Left kidney (tissue), 2 donors: ENCODE results near the gene SMIM11. TPM values are rescaled to one million over a fixed set of nuclear protein-coding genes. Genes with fewer than 3 reads are reported as not detected.
"Not testable (repeated sequence)": the region's sequence is repeated elsewhere in the genome, so short reads cannot be mapped to it uniquely, and the experiment has no call there.

ENCODE experiments used
- DNase-seq: peaks from one replicate; pipeline ENCODE4 v3.0.0-alpha.2; 2013
- polyA plus RNA-seq: library from polyadenylated mRNA; unstranded; fragments of 120-200 nt; gene quantifications from one replicate; pipeline ENCODE4 v1.2.1, GENCODE V29; 2013; ENCODE audit not compliant: insufficient read length

Gene SMIM11
- polyA plus RNA-seq, 1 donor = 5.7 TPM

DNA sequence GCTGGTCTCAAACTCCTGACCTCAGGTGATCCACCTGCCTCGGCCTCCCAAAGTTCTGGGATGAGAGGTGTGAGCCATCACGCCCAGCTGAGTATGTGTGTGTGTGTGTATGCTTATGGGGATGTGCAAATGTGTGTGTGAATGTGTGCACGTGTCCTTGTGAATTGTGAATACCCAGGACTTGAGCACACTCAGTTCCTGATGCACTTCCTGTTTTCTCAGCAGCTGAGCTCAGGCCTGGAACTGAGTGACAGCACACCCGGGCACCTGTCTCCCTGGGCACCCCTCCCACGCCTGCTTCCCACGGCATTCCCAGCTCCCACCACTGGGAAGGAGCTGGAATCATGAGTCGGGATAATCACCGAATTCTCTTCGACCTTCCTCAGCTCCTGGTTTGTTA lies 32.0 kb downstream of the SMIM11 start:
- DNase-seq = not testable (repeated sequence)

DNA sequence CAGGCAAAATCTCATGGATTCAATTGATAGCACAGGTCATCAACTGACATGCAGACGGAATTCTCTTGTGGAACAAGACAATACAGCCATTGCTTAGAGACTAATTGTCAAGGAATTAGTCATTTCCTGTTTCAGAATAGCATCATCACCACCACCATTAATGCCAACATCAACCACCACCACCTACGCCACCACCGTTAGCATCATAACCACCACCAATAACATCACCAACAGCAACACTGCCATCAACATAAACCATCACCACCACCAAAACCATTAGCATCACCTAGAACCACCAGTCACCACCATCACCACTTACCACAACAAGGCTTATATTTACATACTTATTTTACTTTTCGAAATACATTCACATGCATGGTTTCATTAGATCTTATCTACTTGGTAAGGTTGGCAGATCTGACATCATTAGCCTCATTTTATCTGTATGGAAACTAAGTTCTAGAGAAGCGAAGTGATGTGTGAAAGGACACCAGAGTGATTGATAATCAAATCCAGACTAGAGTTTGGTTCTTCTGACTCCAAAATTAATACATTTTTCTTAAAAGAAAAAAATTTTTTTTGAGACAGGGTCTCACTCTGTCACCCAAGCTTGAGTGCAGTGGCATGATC lies 42.3 kb downstream of the SMIM11 start:
- DNase-seq = not testable (repeated sequence)

DNA sequence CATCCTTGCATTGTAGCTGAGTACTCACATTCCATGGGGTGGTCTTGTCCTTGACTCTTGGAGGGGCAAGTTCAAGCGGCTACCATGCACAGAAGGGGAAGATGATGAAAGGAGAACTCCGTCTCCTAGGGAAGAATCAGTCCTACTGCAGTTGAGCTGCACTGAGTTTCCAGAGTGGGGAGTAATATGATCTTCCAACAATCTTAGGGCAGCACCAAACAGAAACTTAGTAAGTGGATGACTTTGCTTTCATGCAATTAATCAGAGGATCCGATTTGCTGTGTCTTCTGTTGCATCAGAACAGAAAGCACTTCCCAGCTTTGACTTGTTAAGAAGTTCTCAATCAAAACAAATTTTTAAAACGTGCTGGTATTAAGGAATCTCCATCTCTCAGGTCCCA lies 48.5 kb downstream of the SMIM11 start, which contains the start of gene SMIM34:
Gene SMIM34 (minus strand): TSS at position 147 of the 400 bp plus-strand sequence. CDS start 112 bp downstream, at position 35.
- DNase-seq = not testable (repeated sequence)

DNA sequence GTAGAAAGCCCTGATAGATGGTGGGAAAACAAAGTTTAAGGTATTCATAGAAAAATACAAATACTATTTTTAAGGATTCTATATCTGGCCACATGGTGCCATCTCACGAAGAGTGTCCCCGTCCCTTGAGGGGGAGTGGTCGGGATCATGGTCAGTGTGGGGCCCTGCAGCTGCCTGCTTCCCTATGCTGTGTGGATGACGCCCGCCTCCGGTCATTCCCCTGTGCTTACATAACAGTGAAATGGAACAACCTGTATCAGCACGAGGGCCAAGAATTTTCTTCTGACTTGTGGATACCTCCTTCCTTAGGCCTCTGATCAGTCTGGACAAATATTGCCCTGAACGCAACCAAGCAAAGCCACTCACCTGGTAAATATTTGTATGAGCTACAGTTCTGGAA lies 52.0 kb downstream of the SMIM11 start:
- DNase-seq = not testable (repeated sequence)

DNA sequence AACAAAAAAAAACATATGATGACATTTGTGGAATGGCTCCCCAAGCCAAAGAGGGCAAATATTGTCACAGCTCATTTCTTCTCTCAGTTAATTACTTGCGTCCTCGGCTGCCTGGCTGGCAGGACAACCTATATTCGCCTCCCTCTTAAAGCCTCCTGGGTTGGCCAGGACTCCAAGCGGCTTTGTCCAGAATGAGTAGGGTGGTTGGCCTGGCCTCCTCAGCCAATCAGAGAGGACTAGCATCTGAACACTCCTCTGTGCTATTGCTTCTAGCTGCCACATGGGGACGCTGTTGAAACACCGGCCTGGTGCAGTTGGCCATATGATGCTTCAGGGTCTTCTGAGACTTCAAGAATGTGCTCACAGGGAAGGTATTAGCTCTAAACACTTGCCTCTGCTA lies 53.1 kb downstream of the SMIM11 start:
- DNase-seq = not testable (repeated sequence)

DNA sequence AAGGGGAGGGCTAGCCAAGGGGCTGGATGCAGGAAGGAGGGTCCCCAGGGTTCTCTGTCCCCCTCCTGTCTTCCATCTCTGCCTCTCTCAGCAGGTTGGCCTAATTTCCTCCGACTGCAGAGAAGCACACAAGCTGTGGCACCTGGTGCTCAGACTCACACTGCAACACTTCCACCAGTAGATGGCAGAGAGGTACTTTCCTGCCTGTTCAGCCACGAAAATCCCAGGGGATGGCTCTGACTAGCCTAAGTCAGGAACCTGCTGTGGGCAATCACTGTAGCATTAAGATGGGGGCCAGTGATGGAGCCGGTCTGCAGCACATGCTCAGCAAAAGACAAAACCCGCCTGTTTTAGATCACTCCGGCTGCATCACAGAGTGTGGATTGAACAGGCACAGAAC lies 54.4 kb downstream of the SMIM11 start:
- not testable (repeated sequence) for DNase-seq

Other genes with a start within 250 kb of the SMIM11 start
- 1.8 TPM for gene KCNE2, start 11.5 kb upstream of the SMIM11 start, polyA plus RNA-seq
- gene SMIM34, start 48.4 kb downstream of the SMIM11 start, polyA plus RNA-seq = 0.78 TPM
- gene KCNE1, start 136.7 kb downstream of the SMIM11 start, polyA plus RNA-seq = 0.18 TPM
- gene RCAN1, start 239.6 kb downstream of the SMIM11 start, polyA plus RNA-seq = 32.5 TPM